Stomach smooth muscle (tissue), 2 donors: Measurements from ENCODE around the gene KDM1B.
"Not testable (repeated sequence)": the region's sequence is repeated elsewhere in the genome, so short reads cannot be mapped to it uniquely, and the experiment has no call there.

Experiments
- H3K27ac ChIP-seq: one replicate; pipeline ENCODE4 v1.7.0; 2013; ENCODE audit warnings: mild to moderate bottlenecking, low read length, inconsistent platforms
- H3K27me3 ChIP-seq, 2 donors: one replicate each; pipeline ENCODE4 v1.7.0; 2013; ENCODE audit warnings: low read length in 2 of 2; ENCODE audit not compliant: insufficient read depth in 2 of 2, control insufficient read depth in 1 of 2
- H3K36me3 ChIP-seq, 2 donors: one replicate each; pipeline ENCODE4 v1.7.0; 2013; ENCODE audit warnings: low read length in 2 of 2; ENCODE audit not compliant: control insufficient read depth in 2 of 2, insufficient read depth in 2 of 2
- H3K4me1 ChIP-seq: one replicate; pipeline ENCODE4 v1.7.0; 2013; ENCODE audit warnings: low read length; ENCODE audit not compliant: control insufficient read depth, insufficient read depth
- H3K4me3 ChIP-seq, 2 donors: one replicate each; pipeline ENCODE4 v1.7.0; 2013; ENCODE audit warnings: low read length in 2 of 2
- H3K9ac ChIP-seq, 2 donors: one replicate each; pipeline ENCODE4 v1.7.0; 2013; ENCODE audit warnings: low read length in 2 of 2, mild to moderate bottlenecking in 1 of 2
- H3K9me3 ChIP-seq, 2 donors: one replicate each; pipeline ENCODE4 v1.7.0; 2013; ENCODE audit warnings: low read length in 2 of 2; ENCODE audit not compliant: control insufficient read depth in 2 of 2
- donor health status: healthy.
- donor health status: Pancreatic carcinoma.

The KDM1B gene

GRCh38 chr6:18151391-18151790, 3.8 kb upstream of the KDM1B start:
- H3K9me3 ChIP-seq, H3K36me3 ChIP-seq, H3K27ac ChIP-seq, H3K9ac ChIP-seq, H3K27me3 ChIP-seq, H3K4me3 ChIP-seq: not testable (repeated sequence)
- H3K4me1 ChIP-seq, result peaks cover 12% of the 10 kb centered on the region

GRCh38 chr6:18151801-18152200, 3.4 kb upstream of the KDM1B start:
- H3K36me3 ChIP-seq, result peaks cover 0 to 3% of the 10 kb centered on the region in 2 donors
- no peaks in the 10 kb centered on the region for H3K9me3 ChIP-seq
- H3K9ac ChIP-seq, result no peak overlapping the region
- H3K4me3 ChIP-seq, result no peak overlapping the region
- no peak overlapping the region for H3K27ac ChIP-seq
- H3K27me3 ChIP-seq, result no peaks in the 10 kb centered on the region
- H3K4me1 ChIP-seq, result peaks cover 12% of the 10 kb centered on the region

GRCh38 chr6:18153311-18153703, 1.9 kb upstream of the KDM1B start:
- Histone ChIP-seq H3K27ac (no peak overlapping the region), H3K9ac (no peak overlapping the region), H3K4me1 (peaks cover 12% of the 10 kb centered on the region), H3K27me3 (no peaks in the 10 kb centered on the region), H3K36me3 (peaks cover 0 to 3% of the 10 kb centered on the region in 2 donors), H3K4me3 (no peak overlapping the region), H3K9me3 (no peaks in the 10 kb centered on the region)

GRCh38 chr6:18154507-18155149, 594 bp upstream of the KDM1B start, which contains the start of gene TPMT:
TSS of gene TPMT (minus strand) at chr6:18155077. CDS start at chr6:18149127, 5,950 bp downstream.
- Histone ChIP-seq H3K4me1 (peaks cover 12% of the 10 kb centered on the region), H3K9me3 (no peaks in the 10 kb centered on the region), H3K27me3 (no peaks in the 10 kb centered on the region), H3K4me3 (peak within 1 kb of the TSS; percentile 87 to 92), H3K27ac (peak within 1 kb of the TSS; percentile 60), H3K9ac (peak within 1 kb of the TSS; percentile 78 to 95), H3K36me3 (peaks cover 0 to under 1% of the 10 kb centered on the region in 2 donors)

- Histone ChIP-seq H3K36me3 (peaks cover 0 to 5% of the 10 kb centered on the region in 2 donors), H3K4me3 (peak overlapping the region; percentile 85 to 90), H3K27ac (peak overlapping the region; percentile 58), H3K27me3 (no peaks in the 10 kb centered on the region), H3K4me1 (peaks cover 12% of the 10 kb centered on the region), H3K9ac (peak overlapping the region; percentile 72 to 78), H3K9me3 (no peaks in the 10 kb centered on the region)
These were observed 721 bp downstream of the KDM1B start for GRCh38 chr6:18155864-18156421.

GRCh38 chr6:18160911-18161310, 5.7 kb downstream of the KDM1B start:
- H3K9me3 ChIP-seq, result no peaks in the 10 kb centered on the region
- H3K36me3 ChIP-seq, result peaks cover 7 to 28% of the 10 kb centered on the region in 2 donors
- no peak overlapping the region for H3K9ac ChIP-seq
- H3K4me1 ChIP-seq, result peaks cover 4% of the 10 kb centered on the region
- no peak overlapping the region for H3K27ac ChIP-seq
- no peaks in the 10 kb centered on the region for H3K27me3 ChIP-seq
- no peak overlapping the region for H3K4me3 ChIP-seq

- Histone ChIP-seq H3K4me1 (no peaks in the 10 kb centered on the region), H3K9ac (no peak overlapping the region), H3K9me3 (no peaks in the 10 kb centered on the region), H3K27me3 (no peaks in the 10 kb centered on the region), H3K27ac (no peak overlapping the region), H3K36me3 (peaks cover 7 to 31% of the 10 kb centered on the region in 2 donors), H3K4me3 (no peak overlapping the region)
These were observed 6.2 kb downstream of the KDM1B start for GRCh38 chr6:18161431-18161830.

GRCh38 chr6:18162401-18162800, 7.2 kb downstream of the KDM1B start:
- H3K9ac ChIP-seq, result no peak overlapping the region
- H3K4me1 ChIP-seq, result no peaks in the 10 kb centered on the region
- H3K9me3 ChIP-seq, result no peaks in the 10 kb centered on the region
- no peaks in the 10 kb centered on the region for H3K27me3 ChIP-seq
- H3K36me3 ChIP-seq, result peaks cover 7 to 35% of the 10 kb centered on the region in 2 donors
- H3K27ac ChIP-seq, result no peak overlapping the region
- no peak overlapping the region for H3K4me3 ChIP-seq

GRCh38 chr6:18165751-18166150, 10.5 kb downstream of the KDM1B start:
- Histone ChIP-seq H3K36me3 (peaks cover 13 to 38% of the 10 kb centered on the region in 2 donors), H3K9ac (no peak overlapping the region), H3K27ac (no peak overlapping the region)

GRCh38 chr6:18166312-18167036, 11.3 kb downstream of the KDM1B start:
- H3K27ac ChIP-seq, result no peak overlapping the region
- peaks cover 15 to 32% of the 10 kb centered on the region in 2 donors for H3K36me3 ChIP-seq
- no peak overlapping the region for H3K9ac ChIP-seq

More at GRCh38 chr6:18165751-18166150, 10.5 kb downstream of the KDM1B start:
- no peaks in the 10 kb centered on the region for H3K4me1 ChIP-seq
- no peak overlapping the region for H3K4me3 ChIP-seq
- H3K27me3 ChIP-seq, result no peaks in the 10 kb centered on the region
- no peaks in the 10 kb centered on the region for H3K9me3 ChIP-seq

More at GRCh38 chr6:18166312-18167036, 11.3 kb downstream of the KDM1B start:
- Histone ChIP-seq H3K4me3 (no peak overlapping the region), H3K4me1 (no peaks in the 10 kb centered on the region), H3K9me3 (no peaks in the 10 kb centered on the region), H3K27me3 (no peaks in the 10 kb centered on the region)
